CD4-positive, alpha-beta T cell treated with Interferon alpha-2 for 1 hour (primary cell): ENCODE data around the gene ORC6.
A peak's percentile ranks its signal among the peaks of the same experiment; 100 is the strongest.
"Not testable (repeated sequence)": the region's sequence is repeated elsewhere in the genome, so short reads cannot be mapped to it uniquely, and the experiment has no call there.

Experiments used
- DNase-seq, 2 donors: peaks; one replicate each; pipeline ENCODE4 v3.0.0-alpha.2; 2020 to 2022

Gene ORC6, protein sequence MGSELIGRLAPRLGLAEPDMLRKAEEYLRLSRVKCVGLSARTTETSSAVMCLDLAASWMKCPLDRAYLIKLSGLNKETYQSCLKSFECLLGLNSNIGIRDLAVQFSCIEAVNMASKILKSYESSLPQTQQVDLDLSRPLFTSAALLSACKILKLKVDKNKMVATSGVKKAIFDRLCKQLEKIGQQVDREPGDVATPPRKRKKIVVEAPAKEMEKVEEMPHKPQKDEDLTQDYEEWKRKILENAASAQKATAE

DNA sequence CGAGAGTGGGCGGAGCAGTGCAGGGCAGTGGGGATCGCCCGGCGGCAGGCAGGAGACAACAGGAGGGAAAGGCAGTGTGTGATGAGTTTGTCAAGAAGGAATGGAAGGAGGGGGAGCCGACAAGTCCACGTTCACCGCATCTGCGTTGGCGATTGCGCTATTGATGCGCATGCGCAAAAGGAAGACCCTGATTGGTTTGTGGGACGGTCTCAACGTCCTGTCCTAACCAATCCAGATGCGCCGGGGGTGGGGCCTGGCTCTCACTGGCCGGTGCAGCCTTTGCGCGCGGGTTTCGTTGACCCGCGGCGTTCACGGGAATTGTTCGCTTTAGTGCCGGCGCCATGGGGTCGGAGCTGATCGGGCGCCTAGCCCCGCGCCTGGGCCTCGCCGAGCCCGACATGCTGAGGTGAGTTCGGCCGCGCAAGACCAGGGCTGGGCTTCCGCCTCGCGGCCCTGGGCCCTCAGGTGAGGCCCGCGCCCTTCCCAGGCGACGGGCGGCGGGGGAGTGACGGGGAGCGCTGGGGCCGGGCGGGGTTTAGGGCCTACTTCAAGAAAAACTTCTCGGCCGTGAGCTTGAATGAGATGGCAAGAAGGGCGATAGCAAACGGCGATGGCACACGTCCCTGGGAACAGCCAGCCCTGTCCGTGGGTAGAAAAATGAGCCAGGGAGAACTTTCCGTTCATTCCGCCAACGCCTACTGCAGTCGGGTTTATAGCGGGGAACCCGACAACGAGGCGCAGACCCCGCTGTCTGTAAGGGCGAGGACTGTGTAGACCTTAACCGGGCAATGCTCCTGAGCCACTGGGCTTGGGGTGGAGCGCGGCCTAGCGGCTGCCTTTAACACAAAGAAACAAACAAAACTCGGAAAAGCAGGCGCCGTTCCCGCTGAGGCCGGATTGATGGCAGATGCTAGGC, at the start of gene ORC6:
ORC6 (plus strand) TSS at position 295 of the 916 bp plus-strand sequence; CDS start at position 342, 47 bp downstream.
- peak; percentile 95 to 97 for DNase-seq

DNA sequence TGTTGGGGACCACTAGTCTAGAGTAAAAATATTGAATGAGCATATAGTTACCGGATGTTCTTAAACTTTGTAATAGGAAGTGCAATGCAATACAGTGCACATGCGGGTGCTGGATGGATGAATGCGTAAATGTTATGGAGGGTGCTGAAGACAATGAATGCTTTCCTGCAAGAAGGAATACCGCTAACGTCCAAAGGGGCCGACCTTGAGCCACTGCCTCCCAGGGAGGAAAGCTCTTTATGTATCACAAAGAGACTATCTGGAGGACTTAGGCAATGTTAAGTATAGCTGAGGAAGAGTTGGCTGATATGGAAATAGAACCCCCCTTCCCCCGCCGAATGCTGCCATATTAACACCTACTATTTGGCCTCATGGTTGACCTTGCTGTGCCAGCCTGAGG, 40.8 kb upstream of the ORC6 start:
- DNase-seq, result no peak

DNA sequence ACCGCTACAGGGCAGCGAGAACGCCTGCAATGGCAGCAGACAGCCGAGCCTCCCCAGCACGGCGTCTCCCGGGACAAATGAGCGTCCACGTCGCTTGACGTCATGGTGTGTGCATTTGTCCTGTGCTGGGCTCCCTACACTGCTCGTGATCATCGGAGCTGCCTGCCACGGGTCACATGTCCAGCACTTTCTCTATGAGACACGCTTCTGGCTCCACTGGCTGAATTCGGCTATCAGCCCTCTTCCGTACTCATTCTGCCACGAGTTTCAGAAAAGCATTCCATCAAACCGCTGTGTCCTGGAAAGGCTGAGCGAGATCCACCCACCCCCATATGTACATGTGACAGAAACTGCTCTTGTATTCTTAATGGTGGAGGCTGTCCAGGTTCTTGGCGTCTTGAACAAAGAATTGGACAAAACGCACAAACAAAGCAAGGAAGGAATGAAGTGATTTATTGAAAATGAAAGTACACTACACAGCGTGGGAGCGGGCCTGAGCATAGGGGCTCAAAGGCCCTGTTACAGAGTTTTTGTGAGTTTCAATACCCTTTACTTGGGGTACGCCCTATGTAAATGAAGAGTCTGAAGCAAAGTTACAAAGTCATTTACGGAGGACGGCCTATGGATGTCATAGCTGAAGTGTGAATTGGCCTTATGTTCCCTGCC, 39.7 kb upstream of the ORC6 start:
- DNase-seq, result no peak

DNA sequence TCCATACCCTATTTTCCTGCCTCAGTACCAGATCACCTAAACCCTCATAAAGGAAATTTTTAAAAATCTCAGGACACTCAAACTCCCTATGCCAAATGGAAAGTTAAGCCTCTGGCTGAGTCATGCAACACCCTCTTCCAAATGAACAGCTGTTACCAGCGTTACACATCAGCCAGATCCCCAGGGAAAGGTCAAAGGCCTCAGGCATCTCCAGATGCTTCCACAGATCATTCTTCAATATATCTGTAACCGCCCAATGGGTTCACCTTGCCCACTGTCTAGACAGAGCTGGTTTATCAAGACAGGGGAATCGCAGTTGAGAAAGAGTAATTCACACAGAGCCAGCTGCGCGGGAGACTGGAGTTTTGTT, 39.2 kb upstream of the ORC6 start:
- no peak for DNase-seq

DNA sequence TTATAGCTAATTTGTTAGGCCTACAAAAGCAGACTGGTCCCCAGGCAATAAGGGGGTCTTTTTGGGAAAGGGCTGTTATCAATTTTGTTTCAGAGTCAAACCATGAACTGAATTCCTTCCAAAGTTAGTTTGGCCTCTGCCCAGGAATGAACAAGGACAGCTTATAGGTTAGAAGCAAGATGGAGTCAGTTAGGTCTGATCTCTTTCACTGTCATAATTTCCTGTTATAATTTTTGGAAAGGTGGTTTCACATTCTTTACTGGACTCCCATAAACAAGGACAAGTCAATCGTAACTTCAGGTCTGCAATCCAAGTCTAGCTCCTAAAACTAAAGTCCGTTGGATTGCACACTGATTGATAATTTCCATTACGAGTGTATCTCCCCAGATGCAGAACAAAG, 38.2 kb upstream of the ORC6 start:
- DNase-seq, result no peak

DNA sequence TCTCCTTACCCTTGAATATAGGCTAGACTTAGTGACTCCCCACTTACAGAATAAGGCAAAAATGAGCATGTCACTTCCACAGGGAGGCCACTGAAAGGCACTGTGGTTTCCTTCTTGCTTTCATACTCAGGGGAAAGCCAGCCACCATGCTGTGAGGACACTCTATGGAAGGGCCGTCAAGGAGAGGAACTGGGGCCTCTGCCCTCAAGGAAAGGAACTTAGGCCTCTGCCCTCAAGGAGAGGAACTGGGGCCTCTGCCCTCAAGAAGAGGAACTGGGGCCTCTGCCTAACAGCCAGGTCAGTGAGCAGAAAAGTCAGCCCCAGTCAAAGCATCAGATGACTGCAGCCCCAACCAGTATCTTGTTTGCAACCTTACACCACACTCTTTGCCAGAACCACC, 30.5 kb upstream of the ORC6 start:
- peak; percentile 30 to 68 for DNase-seq

DNA sequence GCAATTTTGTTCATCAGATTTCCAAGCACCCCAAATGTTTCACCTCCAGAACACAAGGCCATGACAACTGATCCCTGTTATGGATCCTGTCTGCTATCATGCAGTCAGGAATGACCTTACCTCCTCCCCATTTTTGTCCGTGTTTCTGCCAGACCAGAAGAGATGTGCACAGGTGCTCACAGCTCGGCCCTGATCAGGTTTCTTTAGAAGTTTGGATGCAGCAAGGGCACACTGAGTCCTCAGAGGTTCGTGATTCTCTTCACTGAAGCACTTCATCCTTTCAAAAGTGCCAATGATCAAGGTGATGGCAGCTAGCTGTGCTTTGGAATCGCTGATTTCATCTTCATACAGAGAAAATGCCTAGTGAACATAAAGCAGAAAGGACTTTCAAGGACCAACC, 27.3 kb upstream of the ORC6 start:
- no peak for DNase-seq

DNA sequence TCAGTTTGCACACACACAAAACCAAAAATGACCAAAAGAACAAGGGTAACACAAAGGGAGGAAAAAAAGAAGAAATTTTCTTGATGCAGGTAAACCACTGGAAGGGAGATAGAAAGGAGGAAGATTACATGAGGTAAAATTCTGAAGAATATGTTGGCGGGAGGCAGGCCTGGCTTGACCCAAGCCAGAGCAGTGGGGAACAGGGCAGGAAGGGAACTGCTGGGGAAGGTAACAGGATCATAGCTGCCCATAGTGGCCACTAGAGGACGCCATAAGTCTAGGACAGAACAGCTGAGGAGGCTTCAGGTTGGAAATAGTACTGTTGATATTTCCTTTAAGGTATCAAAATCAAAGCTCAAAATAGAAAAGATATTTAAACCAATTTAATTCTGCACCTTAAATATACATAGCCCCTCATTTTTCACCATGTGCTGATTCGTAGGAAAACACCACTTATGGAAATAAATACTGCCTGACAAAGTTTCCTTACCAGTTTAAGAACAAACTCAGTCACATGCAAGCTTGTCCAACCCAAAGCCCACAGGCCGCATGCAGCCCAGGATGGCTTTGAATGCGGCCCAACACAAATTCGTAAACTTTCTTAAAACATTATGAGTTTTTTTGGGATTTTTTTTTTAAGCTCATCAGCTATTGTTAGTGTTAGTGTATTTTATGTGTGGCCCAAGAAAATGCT, 16.0 kb upstream of the ORC6 start:
- DNase-seq, result peak; percentile 50 to 64

DNA sequence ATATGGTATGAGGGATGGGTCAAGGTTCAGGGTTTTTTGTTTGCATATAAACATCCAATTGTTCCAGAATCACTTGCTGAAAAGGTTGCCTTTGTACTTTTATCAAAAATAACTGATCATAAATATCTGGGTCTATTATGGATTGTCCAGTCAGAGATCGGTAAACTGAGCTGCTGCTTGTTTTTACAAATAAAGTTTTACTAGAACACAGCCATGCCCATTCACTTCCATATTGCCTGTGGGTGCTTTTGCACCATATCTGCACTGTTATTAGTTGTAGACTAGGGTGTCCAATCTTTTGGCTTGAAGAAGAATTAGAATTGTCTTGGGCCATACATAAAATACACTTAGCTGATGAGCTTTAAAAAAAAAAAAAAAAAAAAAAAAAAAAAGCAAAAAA, 11.5 kb upstream of the ORC6 start:
- not testable (repeated sequence) for DNase-seq

DNA sequence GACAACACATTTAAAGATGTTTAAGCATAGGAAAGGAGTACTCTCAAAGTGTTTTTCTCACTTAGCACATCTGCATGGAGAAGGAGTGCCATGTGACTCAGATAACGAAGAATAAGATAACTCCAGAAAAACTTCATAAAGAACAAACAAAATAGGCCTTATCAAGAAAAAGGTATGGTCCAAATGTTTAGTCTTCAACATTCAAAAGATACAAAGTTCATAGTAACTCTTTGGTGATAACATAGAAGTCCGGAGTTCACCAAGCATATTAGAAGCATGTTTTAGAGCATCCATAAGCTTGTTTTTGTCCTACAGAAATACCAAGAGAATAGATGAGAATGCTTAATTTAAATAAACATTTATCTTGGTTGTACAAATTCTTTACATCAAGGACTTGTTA, 7.6 kb upstream of the ORC6 start:
- DNase-seq, result not testable (repeated sequence)

DNA sequence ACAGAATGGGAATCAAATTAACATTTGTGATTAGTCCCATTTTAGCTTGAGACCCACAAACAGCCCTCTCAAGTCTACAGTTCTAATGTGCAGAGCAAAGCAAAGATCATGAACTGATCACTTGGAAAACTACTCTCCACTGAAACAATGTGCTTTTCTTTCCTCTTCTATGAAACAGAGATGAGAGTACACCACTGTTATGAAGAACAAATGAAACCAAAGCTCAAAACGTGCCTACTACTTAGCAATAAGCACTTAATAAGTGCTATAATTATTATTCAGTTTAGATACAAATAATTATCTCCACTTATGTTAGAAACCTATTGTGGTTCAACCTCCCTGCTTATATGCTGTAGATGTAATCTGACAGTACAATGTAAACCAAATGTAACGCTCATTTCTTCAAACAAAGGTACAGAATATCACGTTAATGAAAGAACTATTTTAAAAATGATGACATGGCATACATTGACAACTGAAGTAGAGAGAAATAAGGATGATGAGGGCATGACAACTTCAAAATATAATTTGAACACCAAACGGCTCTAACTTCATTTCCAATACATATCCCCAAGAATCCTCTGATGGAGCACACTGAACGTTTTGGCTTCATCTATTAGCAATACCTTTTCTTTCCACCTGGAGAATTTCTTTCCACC, 2.5 kb upstream of the ORC6 start:
- no peak for DNase-seq

DNA sequence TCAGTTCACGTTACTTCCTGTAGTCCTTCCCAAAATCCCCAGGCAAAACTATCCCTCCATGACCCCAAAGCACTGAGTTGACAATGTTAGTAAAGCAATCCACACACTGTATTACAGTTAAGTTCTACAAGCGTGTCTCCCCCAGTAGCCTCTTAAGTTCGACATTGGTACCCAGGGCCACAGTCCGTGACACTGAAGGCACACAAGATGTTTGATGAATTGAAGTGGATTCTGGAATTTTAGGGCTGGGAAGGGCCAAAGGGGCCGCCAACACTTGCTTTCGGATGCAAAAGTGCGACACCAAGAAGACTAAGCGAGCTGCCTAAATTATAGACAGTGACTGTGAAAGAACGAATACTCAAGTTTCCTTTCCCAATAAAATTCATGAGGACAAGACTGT, 2.0 kb upstream of the ORC6 start:
- DNase-seq, result no peak

DNA sequence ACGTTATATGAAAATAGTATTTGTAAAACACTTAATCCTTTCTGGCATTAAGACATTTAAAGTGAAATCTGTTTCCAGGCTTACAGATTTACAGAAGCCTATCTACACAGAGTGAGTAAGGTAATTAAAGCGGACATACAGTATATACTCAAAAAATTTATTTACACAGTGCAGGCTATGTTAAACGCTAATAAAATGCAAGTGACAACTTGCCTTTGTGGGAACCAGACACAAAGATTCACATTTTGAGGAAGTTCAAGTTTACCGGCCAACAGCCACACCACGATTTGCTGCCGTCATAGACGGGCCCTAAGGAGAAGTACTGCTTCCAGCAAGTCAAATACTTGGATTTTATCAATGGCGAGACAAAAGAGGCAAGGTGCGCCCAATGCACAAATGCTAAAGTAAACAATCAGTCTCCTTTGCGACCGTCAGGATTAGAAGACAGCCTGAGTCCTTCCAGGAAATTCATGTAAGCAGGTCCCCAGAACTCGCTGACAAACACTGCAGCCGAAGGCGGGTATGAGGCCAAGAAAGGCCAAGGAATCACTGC, 1.3 kb upstream of the ORC6 start:
- peak in 1 of 2 donors; percentile 61 for DNase-seq

DNA sequence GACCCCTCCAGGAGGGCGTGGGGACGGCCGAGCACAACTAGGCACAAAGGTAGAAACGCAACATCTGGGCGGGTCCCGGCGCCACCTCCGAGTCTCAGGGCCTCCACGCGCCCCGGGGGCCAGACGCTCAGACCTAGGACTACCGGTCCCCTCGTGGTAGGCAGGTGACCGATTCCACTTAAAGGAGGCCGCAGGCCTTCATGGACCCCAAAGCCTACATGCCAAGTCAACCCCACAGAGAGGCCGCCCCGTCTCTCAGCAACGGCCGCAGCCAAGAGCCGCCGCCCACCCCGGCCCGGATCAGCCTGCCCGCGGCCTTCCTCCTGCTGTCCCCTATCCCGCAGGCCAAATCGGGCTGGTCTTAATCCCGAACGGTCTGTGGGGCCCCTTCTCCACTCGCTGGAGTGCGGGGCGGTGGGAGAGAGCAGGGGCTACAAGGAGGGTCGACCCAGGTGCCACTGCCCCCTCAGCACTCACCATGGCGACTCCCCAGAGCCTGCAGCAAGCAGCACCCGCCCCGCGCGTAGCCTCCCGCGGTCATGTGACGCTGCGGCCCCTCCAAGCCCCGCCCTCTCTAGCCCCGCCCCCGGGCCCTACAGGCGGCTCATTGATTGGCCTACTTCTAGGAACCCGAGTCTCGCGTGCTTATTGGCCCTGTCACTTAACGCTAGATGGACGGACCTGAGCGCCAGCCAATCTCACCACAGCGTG, 650 bp upstream of the ORC6 start, which contains the start of gene VPS35:
VPS35 (minus strand) TSS at position 525 of the 711 bp plus-strand sequence; CDS start at position 480, 45 bp downstream.
- DNase-seq, result peak; percentile 99

DNA sequence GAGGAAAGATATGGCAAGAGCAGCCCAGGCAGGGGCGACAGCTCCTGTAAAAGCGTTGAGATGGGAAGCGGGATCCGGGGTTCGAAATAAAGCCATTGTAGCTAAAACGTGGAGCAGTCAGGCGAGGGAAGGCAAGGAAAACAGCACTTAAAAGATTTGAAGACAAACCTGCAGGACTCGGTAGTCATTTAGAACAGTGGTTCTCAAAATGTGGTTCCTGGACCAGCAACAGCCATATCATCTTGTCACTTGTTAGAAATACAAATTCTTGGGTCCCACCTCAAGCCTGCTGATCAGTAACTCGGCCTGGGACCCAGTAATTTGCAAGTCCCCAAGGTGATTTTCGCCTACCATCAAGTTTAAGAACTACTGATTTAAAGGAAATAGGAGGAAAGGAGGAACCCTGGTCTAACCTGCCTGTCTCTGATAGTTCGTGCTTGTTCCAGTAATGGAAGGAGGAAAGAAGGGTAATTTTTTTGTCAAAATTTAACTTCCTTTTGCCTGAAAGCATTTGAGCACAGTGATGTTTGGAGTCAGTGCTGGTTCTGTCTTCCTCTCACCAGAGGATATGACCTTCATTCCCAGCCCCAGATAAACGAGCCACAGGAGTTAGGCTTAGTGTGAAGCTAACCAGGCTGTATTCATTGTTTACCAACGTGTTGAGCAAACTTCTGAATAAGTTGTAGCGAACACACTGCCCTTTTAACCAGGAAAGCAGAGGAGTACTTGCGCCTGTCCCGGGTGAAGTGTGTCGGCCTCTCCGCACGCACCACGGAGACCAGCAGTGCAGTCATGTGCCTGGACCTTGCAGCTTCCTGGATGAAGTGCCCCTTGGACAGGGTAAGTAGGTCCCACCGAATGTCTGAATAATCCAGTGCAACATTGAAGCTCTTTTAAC, 1.1 kb downstream of the ORC6 start:
- DNase-seq, result peak in 1 of 2 donors; percentile 7

DNA sequence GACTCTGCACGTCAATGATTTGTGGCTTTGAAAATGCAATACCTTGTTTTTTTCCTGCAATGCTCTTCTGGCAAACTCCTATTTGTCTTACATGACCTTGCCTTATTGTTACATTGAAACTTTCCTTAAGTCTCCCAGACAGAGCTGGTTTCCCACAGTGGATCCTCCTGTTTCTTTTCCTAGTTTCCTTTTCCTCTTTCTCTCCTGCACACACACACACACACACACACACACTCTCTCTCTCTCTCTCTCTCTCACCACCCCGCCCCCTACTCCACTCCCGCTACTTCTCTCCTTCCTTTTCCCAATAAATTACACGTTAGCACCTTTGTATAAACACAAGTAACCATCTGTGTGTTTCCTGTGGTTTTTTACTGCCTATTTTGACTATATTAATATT, 2.3 kb downstream of the ORC6 start:
- DNase-seq, result no peak

DNA sequence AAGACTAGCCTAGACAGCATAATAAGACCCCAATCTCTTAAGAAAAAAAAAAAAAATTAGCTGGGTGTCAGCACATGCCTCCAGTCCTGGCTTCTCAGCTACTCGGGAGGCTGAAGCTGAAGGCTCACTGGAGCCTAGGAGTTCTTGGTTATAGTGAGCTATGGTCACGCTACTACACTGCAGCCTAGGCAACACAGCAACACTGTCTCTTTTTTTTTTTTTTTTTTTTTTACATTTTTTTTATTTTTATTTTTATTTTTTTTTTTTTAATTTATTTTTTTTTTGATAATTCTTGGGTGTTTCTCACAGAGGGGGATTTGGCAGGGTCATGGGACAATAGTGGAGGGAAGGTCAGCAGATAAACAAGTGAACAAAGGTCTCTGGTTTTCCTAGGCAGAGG, 4.1 kb downstream of the ORC6 start:
- no peak for DNase-seq

DNA sequence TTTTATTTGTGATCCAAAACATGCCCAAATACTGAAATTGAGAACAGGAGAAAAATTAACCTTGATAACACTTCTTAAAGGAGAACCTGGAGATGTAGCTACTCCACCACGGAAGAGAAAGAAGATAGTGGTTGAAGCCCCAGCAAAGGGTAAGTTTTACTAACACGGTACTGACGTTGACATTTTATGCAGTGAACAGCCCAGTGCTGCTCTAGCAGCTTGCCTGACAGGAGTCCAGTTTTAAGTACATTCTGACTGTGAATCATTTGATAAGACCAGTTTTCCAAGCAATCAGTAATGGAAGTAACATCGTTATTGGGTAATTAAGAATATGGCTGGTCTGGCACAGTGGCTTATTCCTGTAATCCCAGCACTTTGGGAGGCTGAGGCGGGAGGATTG, 6.5 kb downstream of the ORC6 start:
- DNase-seq, result no peak

DNA sequence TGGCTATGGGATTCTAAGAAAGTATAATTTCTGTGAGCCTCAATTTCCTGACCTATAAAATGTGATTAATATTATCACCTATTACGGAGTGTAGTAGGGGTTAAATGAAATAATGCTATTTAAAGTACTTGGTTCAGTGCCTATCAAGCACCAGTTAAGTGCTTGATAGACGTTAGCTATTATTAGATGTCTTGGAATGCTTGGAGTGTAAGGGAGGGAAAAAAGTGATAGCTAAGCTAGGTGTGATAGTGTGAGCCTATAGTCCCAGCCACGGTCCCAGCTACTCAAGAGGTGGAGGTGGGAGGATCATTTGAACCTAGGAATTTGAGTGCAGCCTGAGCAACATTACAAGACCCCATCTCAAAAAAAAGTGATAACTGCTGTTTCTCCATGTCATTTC, 7.5 kb downstream of the ORC6 start:
- no peak for DNase-seq

DNA sequence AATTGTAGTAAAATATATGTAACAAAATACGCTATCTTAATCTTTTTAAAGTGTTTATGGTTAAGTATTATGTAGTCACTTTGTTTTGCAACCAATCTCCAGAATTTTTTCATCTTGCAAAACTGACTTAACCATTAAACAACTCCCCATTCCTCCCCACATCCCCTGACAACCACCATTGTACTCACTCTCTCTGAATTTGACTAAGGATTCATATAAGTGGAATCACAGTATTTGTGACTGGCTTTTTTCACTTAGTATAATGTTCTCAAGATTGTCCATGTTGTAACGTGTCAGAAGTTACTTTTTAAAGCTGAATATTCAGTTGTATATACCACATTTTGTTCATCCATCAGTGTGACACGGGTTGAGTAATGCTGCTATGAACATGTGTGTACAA, 10.6 kb downstream of the ORC6 start:
- no peak for DNase-seq
